Measurements from ENCODE around the gene FAM136A.

GRCh38 chr2:70341477-70341765, 39.6 kb upstream of the FAM136A start:
- TF ChIP-seq SP2 (CRISPR knock-in tag; IDR thresholded peaks at IDR 0.05) (no peak; the same call in 1 of the 2 replicates), ZBTB2 (CRISPR knock-in tag; IDR thresholded peaks at IDR 0.05; ENCODE audit: low read depth) (no peak), ZBTB34 (CRISPR knock-in tag; IDR thresholded peaks at IDR 0.05) (no peak), CTCF (CRISPR knock-in tag; IDR thresholded peaks at IDR 0.05) (no peak), ADNP (CRISPR knock-in tag; IDR thresholded peaks at IDR 0.05) (no peak), JARID2 (CRISPR knock-in tag; IDR thresholded peaks at IDR 0.05; ENCODE audit: insufficient replicate concordance) (no peak), ZNF781 (CRISPR knock-in tag; IDR thresholded peaks at IDR 0.05; ENCODE audit: borderline replicate concordance, not compliant biosample characterization) (no peak), SP1 (IDR thresholded peaks at IDR 0.05) (no peak), SP1 (CRISPR knock-in tag; IDR thresholded peaks at IDR 0.05) (no peak), MTA3 (CRISPR knock-in tag; IDR thresholded peaks at IDR 0.05) (no peak), ZNF292 (CRISPR knock-in tag; IDR thresholded peaks at IDR 0.05; ENCODE audit: borderline replicate concordance, low read depth) (no peak), ZNF510 (CRISPR knock-in tag; IDR thresholded peaks at IDR 0.05; ENCODE audit: low read depth) (no peak), FOXK2 (IDR thresholded peaks at IDR 0.05) (no peak)

Measured in HepG2 (cell line).